ENCODE results near the gene ZNF507. TPM values are rescaled to one million over a fixed set of nuclear protein-coding genes. Genes with fewer than 3 reads are reported as not detected.

ZNF507 gene
- total RNA-seq, 4 donors from 2014 or later = 10.5 to 37.4 (median 28.2) TPM

DNA sequence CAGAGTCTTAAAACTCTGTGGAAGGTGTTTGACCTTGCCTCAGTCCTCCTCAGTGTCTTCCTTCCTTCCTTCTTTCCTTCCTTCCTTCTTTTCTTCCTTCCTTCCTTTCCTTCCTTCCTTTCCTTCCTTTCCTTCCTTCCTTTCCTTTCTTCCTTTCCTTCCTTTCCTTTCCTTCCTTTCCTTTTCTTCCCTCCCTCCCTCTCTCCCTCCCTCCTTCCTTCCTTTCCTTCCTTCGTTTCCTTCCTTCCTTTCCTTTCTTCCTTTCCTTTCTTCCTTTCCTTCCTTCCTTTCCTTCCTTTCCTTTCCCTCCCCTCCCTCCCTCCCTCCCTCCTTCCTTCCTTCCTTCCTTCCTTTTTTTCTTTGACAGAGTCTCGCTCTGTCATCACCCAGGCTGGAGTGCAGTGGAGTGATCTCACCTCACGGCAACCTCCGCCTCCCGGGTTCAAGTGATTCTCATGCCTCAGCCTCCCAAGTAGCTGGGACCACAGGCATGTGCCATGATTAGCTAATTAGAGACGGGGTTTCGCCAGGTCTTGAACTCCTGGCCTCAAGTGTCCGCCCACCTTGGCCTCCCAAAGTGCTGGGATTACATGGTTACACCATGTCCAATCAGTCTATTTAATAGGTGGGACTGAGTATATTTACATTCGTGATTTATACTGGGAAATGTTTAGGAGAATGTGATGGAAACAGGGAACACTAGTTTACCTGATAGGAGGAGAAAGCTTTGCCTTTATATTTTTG is 16.3 kb downstream of the ZNF507 start:
- H3K9me3 ChIP-seq = no peaks in the 10 kb centered on the region
- DNase-seq = no peak
- no peaks in the 10 kb centered on the region for H3K4me1 ChIP-seq
- no peak overlapping the region for H3K4me3 ChIP-seq
- no peaks in the 10 kb centered on the region for H3K36me3 ChIP-seq
- intact Hi-C loops (cut with DNase I; ENCODE audit: low total_unique reads) = no loop called here
- no peaks in the 10 kb centered on the region for H3K27me3 ChIP-seq
- no peak overlapping the region for H3K27ac ChIP-seq
- no peak for TF ChIP-seq POLR2A (IDR thresholded peaks at IDR 0.05)
- TF ChIP-seq, protein P1, sequence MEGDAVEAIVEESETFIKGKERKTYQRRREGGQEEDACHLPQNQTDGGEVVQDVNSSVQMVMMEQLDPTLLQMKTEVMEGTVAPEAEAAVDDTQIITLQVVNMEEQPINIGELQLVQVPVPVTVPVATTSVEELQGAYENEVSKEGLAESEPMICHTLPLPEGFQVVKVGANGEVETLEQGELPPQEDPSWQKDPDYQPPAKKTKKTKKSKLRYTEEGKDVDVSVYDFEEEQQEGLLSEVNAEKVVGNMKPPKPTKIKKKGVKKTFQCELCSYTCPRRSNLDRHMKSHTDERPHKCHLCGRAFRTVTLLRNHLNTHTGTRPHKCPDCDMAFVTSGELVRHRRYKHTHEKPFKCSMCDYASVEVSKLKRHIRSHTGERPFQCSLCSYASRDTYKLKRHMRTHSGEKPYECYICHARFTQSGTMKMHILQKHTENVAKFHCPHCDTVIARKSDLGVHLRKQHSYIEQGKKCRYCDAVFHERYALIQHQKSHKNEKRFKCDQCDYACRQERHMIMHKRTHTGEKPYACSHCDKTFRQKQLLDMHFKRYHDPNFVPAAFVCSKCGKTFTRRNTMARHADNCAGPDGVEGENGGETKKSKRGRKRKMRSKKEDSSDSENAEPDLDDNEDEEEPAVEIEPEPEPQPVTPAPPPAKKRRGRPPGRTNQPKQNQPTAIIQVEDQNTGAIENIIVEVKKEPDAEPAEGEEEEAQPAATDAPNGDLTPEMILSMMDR (IDR thresholded peaks at IDR 0.05) = no peak

DNA sequence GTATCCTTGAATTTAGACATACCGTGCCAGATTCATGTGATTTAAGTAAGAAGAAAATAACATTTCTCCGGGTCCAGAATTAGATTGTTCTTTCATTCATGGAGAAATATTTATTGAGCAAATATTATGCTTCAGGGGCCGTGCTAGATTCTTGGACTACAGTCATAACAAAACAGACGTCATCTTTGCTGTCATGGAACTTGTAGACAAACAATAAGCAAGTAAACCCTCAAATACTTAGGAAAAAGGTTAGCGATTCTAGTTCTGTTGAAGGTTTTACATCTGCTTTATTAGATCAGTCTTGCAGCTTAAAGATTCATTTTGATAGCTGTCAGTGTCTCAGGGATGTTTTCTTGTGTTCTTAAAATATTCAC is 16.9 kb downstream of the ZNF507 start:
- Histone ChIP-seq H3K27me3 (no peaks in the 10 kb centered on the region), H3K4me3 (no peak overlapping the region), H3K36me3 (no peaks in the 10 kb centered on the region), H3K9me3 (no peaks in the 10 kb centered on the region), H3K4me1 (no peaks in the 10 kb centered on the region), H3K27ac (no peak overlapping the region)
- DNase-seq = no peak
- intact Hi-C loops (cut with DNase I; ENCODE audit: low total_unique reads) = no loop called here
- no peak for TF ChIP-seq POLR2A (IDR thresholded peaks at IDR 0.05)
- TF ChIP-seq, protein P1 (IDR thresholded peaks at IDR 0.05) = no peak

GRCh38 chr19:32363175-32363574 is 17.8 kb downstream of the ZNF507 start:
- Histone ChIP-seq H3K36me3 (no peaks in the 10 kb centered on the region), H3K4me3 (no peak overlapping the region), H3K27me3 (no peaks in the 10 kb centered on the region), H3K27ac (no peak overlapping the region), H3K9me3 (no peaks in the 10 kb centered on the region), H3K4me1 (no peaks in the 10 kb centered on the region)
- DNase-seq = no peak
- TF ChIP-seq, protein P1 (IDR thresholded peaks at IDR 0.05) = no peak
- TF ChIP-seq POLR2A (IDR thresholded peaks at IDR 0.05) = no peak
- intact Hi-C loops (cut with DNase I; ENCODE audit: low total_unique reads) = no loop called here

DNA sequence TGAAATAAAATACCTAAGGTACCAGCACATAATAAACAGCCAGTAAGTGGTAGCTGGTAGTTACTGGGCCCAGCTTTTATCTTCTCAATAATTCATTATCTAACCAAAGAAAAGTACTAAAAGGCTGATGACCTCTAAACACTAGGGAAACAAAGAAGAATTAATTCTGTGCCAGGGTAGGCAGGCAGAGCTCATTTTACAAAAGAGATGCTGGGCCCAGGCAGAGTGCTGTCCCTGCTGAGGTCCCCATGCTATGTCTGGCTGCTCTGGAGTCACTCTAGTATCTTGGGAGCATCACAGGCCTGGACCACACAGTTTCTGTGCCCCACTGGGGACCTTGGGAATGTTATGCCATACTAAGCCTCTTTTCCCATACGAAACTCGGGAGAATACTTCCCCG is 18.2 kb downstream of the ZNF507 start:
- Histone ChIP-seq H3K27ac (no peak overlapping the region), H3K4me1 (no peaks in the 10 kb centered on the region), H3K27me3 (no peaks in the 10 kb centered on the region), H3K9me3 (no peaks in the 10 kb centered on the region), H3K4me3 (no peak overlapping the region), H3K36me3 (no peaks in the 10 kb centered on the region)
- DNase-seq = no peak
- intact Hi-C loops (cut with DNase I; ENCODE audit: low total_unique reads) = no loop called here
- TF ChIP-seq, protein P1 (IDR thresholded peaks at IDR 0.05) = no peak
- TF ChIP-seq POLR2A (IDR thresholded peaks at IDR 0.05) = no peak

DNA sequence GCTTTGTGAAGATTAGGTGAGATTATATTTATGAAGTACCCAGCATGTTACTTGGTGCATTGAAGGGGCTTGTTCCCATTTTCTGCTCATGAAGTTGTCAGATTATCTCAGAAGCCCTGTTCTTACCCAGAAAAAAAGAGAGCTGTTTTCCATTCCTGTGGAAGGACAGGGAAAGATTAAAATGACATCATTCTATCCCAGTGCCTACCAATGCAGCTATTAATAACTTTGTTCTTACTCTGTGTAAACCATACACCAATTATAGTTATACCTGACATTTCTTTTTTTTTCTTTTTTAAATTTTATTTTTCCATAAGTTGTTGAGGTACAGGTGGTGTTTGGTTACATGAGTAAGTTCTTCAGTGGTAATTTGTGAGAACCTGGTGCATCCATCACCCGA is 18.6 kb downstream of the ZNF507 start:
- no peak for TF ChIP-seq POLR2A (IDR thresholded peaks at IDR 0.05)
- TF ChIP-seq, protein P1 (IDR thresholded peaks at IDR 0.05) = no peak
- intact Hi-C loops (cut with DNase I; ENCODE audit: low total_unique reads) = no loop called here
- DNase-seq = no peak
- H3K4me1 ChIP-seq = no peaks in the 10 kb centered on the region
- H3K9me3 ChIP-seq = no peaks in the 10 kb centered on the region
- no peaks in the 10 kb centered on the region for H3K27me3 ChIP-seq
- H3K27ac ChIP-seq = no peak overlapping the region
- H3K36me3 ChIP-seq = no peaks in the 10 kb centered on the region
- H3K4me3 ChIP-seq = no peak overlapping the region
